K562 (cell line): ENCODE results near the gene SOD1. TPM values are rescaled to one million over a fixed set of nuclear protein-coding genes. Genes with fewer than 3 reads are reported as not detected.

ENCODE experiments used
- ATAC-seq: fragments of 200-7000 bp; cut with Tn5 transposase; 3 replicates; pipeline ENCODE4 v1.9.1; 2020; ENCODE audit warnings: moderate library complexity
- BruUV-seq: library from RNA; stranded (reverse); fragments of 400-500 nt; replicated peaks from 2 replicates; lab custom pipeline; 2021; lab: Mats Ljungman, UMichigan
- CTCF ChIA-PET: fragments of 300-600 bp; formaldehyde crosslinking; extraction: SDS; loops from one replicate; lab custom pipeline; 2021; ENCODE audit warnings: low intra/inter-chr PET ratio; lab: Yijun Ruan, JAX
- POLR2A ChIA-PET: fragments of 300-600, 350-650 bp; sonication (Branson Sonifier 250); formaldehyde crosslinking; extraction: SDS; loops from one replicate; lab custom pipeline; 2021; ENCODE audit warnings: antibody characterized with exemption, inconsistent platforms; lab: Yijun Ruan, JAX
- DNase-seq, 4 experiments: peaks; one replicate each; pipeline versions ENCODE4 v3.0.0 to v3.0.0-alpha.2; 2011 to 2018; ENCODE audit warnings: low spot score in 3 of 4, mixed read lengths in 3 of 4; ENCODE audit errors: extremely low read depth in 1 of 4
- FAIRE-seq: peaks from 2 replicates; lab custom pipeline; 2011; peaks lifted over from hg19 to GRCh38; lab: Jason Lieb, UNC
- H2AFZ ChIP-seq: 2 replicates; pipeline ENCODE4 v1.6.0; 2011; ENCODE audit warnings: low read depth, low read length, control low read depth, inconsistent platforms
- H3K27ac ChIP-seq: fragments of 200-600 bp; 3 replicates; pipeline ENCODE4 v1.8.0; 2011; ENCODE audit warnings: low read depth, mild to moderate bottlenecking, control low read depth, inconsistent platforms, low read length, moderate library complexity, mixed read lengths; ENCODE audit errors: extremely low read depth
- H3K27me3 ChIP-seq, 2 experiments: fragments of 300-600 bp in 1 of 2; 2 replicates in 1 of 2; 3 replicates in 1 of 2; pipeline versions ENCODE4 v1.6.0 to v1.8.0; 2011; ENCODE audit warnings: inconsistent platforms in 2 of 2, low read length in 2 of 2, mild to moderate bottlenecking in 1 of 2, mixed read lengths in 1 of 2, moderate library complexity in 1 of 2; ENCODE audit not compliant: control insufficient read depth in 2 of 2, insufficient read depth in 2 of 2
- H3K36me3 ChIP-seq: fragments of 300-600 bp; 3 replicates; pipeline ENCODE4 v1.8.0; 2011; ENCODE audit warnings: mild to moderate bottlenecking, low read length, inconsistent platforms; ENCODE audit not compliant: control insufficient read depth, insufficient read depth
- H3K4me1 ChIP-seq, 2 experiments: fragments of 200-600 bp in 1 of 2; replicated peaks in 1 of 2; 2 replicates in 1 of 2; 3 replicates in 1 of 2; pipeline versions ENCODE4 v1.5.1 to v1.8.0; 2011; ENCODE audit warnings: inconsistent platforms in 2 of 2, low read length in 2 of 2, mild to moderate bottlenecking in 1 of 2, mixed read lengths in 1 of 2, moderate library complexity in 1 of 2; ENCODE audit not compliant: control insufficient read depth in 2 of 2, insufficient read depth in 2 of 2
- H3K4me2 ChIP-seq: 2 replicates; pipeline ENCODE4 v1.6.1; 2011; ENCODE audit warnings: low read length, control low read depth, inconsistent platforms, mixed read lengths; ENCODE audit not compliant: insufficient read depth
- H3K4me3 ChIP-seq: fragments of 200-600 bp; sonication (generic), shearing (Covaris generic); 2 replicates; pipeline ENCODE4 v1.5.1; 2016; ENCODE audit warnings: control low read depth, inconsistent platforms
- H3K79me2 ChIP-seq: fragments of 200-600 bp; 3 replicates; pipeline ENCODE4 v1.8.0; 2011; ENCODE audit warnings: low read length, inconsistent platforms; ENCODE audit not compliant: control insufficient read depth, insufficient read depth
- H3K9ac ChIP-seq, 2 experiments: 2 replicates each; pipeline versions ENCODE4 v1.6.0 to v1.6.1; 2011; ENCODE audit warnings: low read depth in 2 of 2, low read length in 2 of 2, control low read depth in 1 of 2, inconsistent platforms in 1 of 2, mild to moderate bottlenecking in 1 of 2, mixed read lengths in 1 of 2; ENCODE audit not compliant: insufficient read depth in 1 of 2
- H3K9me1 ChIP-seq: one replicate; pipeline ENCODE4 v1.6.0; 2011; ENCODE audit warnings: inconsistent platforms, mild to moderate bottlenecking, low read length, moderate library complexity; ENCODE audit not compliant: control insufficient read depth, insufficient read depth
- H3K9me3 ChIP-seq: replicated peaks from 2 replicates; pipeline ENCODE4 v1.5.1; 2011; ENCODE audit warnings: low read depth, low read length, inconsistent platforms; ENCODE audit not compliant: control insufficient read depth, insufficient read depth
- H4K20me1 ChIP-seq: replicated peaks from 2 replicates; pipeline ENCODE4 v1.6.1; 2011; ENCODE audit warnings: low read length, inconsistent platforms, mixed read lengths; ENCODE audit not compliant: control insufficient read depth, insufficient read depth
- BRF1 ChIP-seq: IDR thresholded peaks from 3 replicates; pipeline ENCODE4 v1.6.1; 2011; ENCODE audit warnings: borderline replicate concordance, mild to moderate bottlenecking; ENCODE audit not compliant: insufficient read length; ENCODE audit errors: extremely low read depth
- HDAC1 ChIP-seq, 2 experiments: fragments of 450-650 bp; IDR thresholded peaks; 2 replicates each; pipeline ENCODE4 v1.6.1; 2016 to 2017; ENCODE audit warnings: inconsistent platforms in 1 of 2, mild to moderate bottlenecking in 1 of 2, moderate library complexity in 1 of 2
- ILF3 ChIP-seq: fragments of 450-650 bp; IDR thresholded peaks from 2 replicates; pipeline ENCODE4 v1.6.1; 2018; ENCODE audit warnings: antibody characterized with exemption, mild to moderate bottlenecking, moderate library complexity, borderline replicate concordance
- RAD21 ChIP-seq, 2 experiments: fragments of 250-450 bp in 1 of 2; fragments of 450-650 bp in 1 of 2; sonication (Bioruptor Pico) in 1 of 2; formaldehyde crosslinking in 1 of 2; IDR thresholded peaks in 1 of 2; conservative IDR thresholded peaks in 1 of 2; 2 replicates each; pipeline versions ENCODE4 v1.4.0 to v1.8.0; 2020 to 2022; ENCODE audit warnings: mild to moderate bottlenecking in 2 of 2, moderate library complexity in 1 of 2
- WGBS: fragments of 100-300 bp; shearing (Covaris generic); methylation state at CpG from one replicate; pipeline ENCODE4 v1.1.6; 2016; ENCODE audit warnings: low coverage, mixed read lengths; ENCODE audit not compliant: insufficient coverage; ENCODE audit errors: missing lambda C conversion rate; 5-methylcytosine and 5-hydroxymethylcytosine counted together
- in situ Hi-C: fragments of 300-500 bp; cut with MboI; formaldehyde crosslinking; loops from 4 replicates; pipeline ENCODE4 v1.15.0; 2018; ENCODE audit warnings: inconsistent platforms, mixed read lengths
- intact Hi-C: fragments of 100-400 bp; cut with micrococcal nuclease; formaldehyde crosslinking; loops from 2 replicates; pipeline ENCODE4 v1.14.2; 2022
- polyA plus RNA-seq, 8 experiments: library from polyadenylated mRNA; depleted of rRNA in 4 of 8; stranded (reverse) in 5 of 8; unstranded in 3 of 8; fragments of >200 nt; fragmentation: Nextera tagmentation in 2 of 8; fragmentation: Illumina TruSeq in 1 of 8; extraction: Ambion mirVana in 2 of 8; extraction: Trizol in 1 of 8; gene quantifications; 2 replicates each; pipeline versions ENCODE4 v1.2.1 to v1.2.3, GENCODE V29; 2011 to 2014; ENCODE audit warnings: inconsistent platforms in 1 of 8, missing spikeins in 1 of 8
- total RNA-seq, 7 experiments: library from RNA; depleted of rRNA in 6 of 7; stranded (reverse); fragments of >200 nt in 6 of 7; fragmentation: Illumina TruSeq in 2 of 7; extraction: Trizol in 2 of 7; gene quantifications; 2 replicates each; pipeline versions ENCODE4 v1.2.1 to v1.2.3, GENCODE V29; 2011 to 2021; ENCODE audit warnings: low replicate concordance in 1 of 7
- TF ChIP-seq, protein P1 (sequence below), 2 experiments: fragments of 450-650 bp in 1 of 2; IDR thresholded peaks; 2 replicates each; pipeline ENCODE4 v1.6.1; 2011 to 2017; ENCODE audit warnings: low read depth in 2 of 2, antibody characterized with exemption in 1 of 2, borderline replicate concordance in 1 of 2, low read length in 1 of 2, mild to moderate bottlenecking in 1 of 2, mixed read lengths in 1 of 2; ENCODE audit not compliant: control insufficient read depth in 1 of 2
- TF ChIP-seq, protein P2 (sequence below), 3 experiments: IDR thresholded peaks in 2 of 3; conservative IDR thresholded peaks in 1 of 3; 2 replicates each; pipeline ENCODE4 v1.5.1; 2011 to 2012; ENCODE audit warnings: low read length in 3 of 3, mild to moderate bottlenecking in 3 of 3, control low read depth in 2 of 3, improper control_type of control experiment in 1 of 3, inconsistent platforms in 1 of 3, low read depth in 1 of 3, mixed read lengths in 1 of 3, moderate library complexity in 1 of 3; ENCODE audit not compliant: insufficient read depth in 2 of 3
- TF ChIP-seq, protein P3 (sequence below): sonication (generic); formaldehyde crosslinking; IDR thresholded peaks from 2 replicates; pipeline ENCODE4 v1.8.0; 2022; ENCODE audit warnings: missing genetic modification reagents, mild to moderate bottlenecking, borderline replicate concordance

SOD1 gene
- total and polyA plus RNA-seq, 9 of the 15 experiments (the other 6 are each of a cell fraction or from before 2014, with no cell fraction given), result 452 to 1,409 (median 633) TPM

GRCh38 chr21:31623664-31624063 lies 35.8 kb upstream of the SOD1 start:
- Histone ChIP-seq H3K4me3 (no peak overlapping the region), H3K9me1 (no peaks in the 10 kb centered on the region), H3K4me1 (no peaks in the 10 kb centered on the region), H2AFZ (no peak overlapping the region), H3K9me3 (no peaks in the 10 kb centered on the region; the same call in 1 of the 2 replicates), H3K9ac (no peak overlapping the region), H4K20me1 (no peaks in the 10 kb centered on the region), H3K79me2 (no peaks in the 10 kb centered on the region), H3K27ac (no peak overlapping the region), H3K4me2 (no peak overlapping the region), H3K36me3 (no peaks in the 10 kb centered on the region), H3K27me3 (peaks cover 22 to 33% of the 10 kb centered on the region in 2 experiments)
- TF ChIP-seq, protein P1, sequence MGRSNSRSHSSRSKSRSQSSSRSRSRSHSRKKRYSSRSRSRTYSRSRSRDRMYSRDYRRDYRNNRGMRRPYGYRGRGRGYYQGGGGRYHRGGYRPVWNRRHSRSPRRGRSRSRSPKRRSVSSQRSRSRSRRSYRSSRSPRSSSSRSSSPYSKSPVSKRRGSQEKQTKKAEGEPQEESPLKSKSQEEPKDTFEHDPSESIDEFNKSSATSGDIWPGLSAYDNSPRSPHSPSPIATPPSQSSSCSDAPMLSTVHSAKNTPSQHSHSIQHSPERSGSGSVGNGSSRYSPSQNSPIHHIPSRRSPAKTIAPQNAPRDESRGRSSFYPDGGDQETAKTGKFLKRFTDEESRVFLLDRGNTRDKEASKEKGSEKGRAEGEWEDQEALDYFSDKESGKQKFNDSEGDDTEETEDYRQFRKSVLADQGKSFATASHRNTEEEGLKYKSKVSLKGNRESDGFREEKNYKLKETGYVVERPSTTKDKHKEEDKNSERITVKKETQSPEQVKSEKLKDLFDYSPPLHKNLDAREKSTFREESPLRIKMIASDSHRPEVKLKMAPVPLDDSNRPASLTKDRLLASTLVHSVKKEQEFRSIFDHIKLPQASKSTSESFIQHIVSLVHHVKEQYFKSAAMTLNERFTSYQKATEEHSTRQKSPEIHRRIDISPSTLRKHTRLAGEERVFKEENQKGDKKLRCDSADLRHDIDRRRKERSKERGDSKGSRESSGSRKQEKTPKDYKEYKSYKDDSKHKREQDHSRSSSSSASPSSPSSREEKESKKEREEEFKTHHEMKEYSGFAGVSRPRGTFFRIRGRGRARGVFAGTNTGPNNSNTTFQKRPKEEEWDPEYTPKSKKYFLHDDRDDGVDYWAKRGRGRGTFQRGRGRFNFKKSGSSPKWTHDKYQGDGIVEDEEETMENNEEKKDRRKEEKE (IDR thresholded peaks at IDR 0.05; ENCODE audit: borderline replicate concordance in 1 of 2, control insufficient read depth in 1 of 2, low read depth in 2 of 2, low read length in 1 of 2), result no peak
- TF ChIP-seq ILF3, result no peak
- TF ChIP-seq, protein P2, sequence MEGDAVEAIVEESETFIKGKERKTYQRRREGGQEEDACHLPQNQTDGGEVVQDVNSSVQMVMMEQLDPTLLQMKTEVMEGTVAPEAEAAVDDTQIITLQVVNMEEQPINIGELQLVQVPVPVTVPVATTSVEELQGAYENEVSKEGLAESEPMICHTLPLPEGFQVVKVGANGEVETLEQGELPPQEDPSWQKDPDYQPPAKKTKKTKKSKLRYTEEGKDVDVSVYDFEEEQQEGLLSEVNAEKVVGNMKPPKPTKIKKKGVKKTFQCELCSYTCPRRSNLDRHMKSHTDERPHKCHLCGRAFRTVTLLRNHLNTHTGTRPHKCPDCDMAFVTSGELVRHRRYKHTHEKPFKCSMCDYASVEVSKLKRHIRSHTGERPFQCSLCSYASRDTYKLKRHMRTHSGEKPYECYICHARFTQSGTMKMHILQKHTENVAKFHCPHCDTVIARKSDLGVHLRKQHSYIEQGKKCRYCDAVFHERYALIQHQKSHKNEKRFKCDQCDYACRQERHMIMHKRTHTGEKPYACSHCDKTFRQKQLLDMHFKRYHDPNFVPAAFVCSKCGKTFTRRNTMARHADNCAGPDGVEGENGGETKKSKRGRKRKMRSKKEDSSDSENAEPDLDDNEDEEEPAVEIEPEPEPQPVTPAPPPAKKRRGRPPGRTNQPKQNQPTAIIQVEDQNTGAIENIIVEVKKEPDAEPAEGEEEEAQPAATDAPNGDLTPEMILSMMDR (IDR thresholded peaks at IDR 0.05 in 2 of 3, conservative IDR thresholded peaks at IDR 0.05 in 1 of 3; ENCODE audit: insufficient read depth in 2 of 3, low read depth in 1 of 3, low read length in 3 of 3), result peak; percentile 38 to 51 (median 45); a peak in 5 of 6 replicates
- no peak for TF ChIP-seq BRF1
- no peak for TF ChIP-seq HDAC1 (IDR thresholded peaks at IDR 0.05)
- TF ChIP-seq RAD21 (CRISPR knock-in tag; conservative IDR thresholded peaks at IDR 0.05 in 1 of 2, IDR thresholded peaks at IDR 0.05 in 1 of 2), result peak in 1 of 2 experiments; percentile 29; a peak in 1 of 4 replicates
- TF ChIP-seq, protein P3, sequence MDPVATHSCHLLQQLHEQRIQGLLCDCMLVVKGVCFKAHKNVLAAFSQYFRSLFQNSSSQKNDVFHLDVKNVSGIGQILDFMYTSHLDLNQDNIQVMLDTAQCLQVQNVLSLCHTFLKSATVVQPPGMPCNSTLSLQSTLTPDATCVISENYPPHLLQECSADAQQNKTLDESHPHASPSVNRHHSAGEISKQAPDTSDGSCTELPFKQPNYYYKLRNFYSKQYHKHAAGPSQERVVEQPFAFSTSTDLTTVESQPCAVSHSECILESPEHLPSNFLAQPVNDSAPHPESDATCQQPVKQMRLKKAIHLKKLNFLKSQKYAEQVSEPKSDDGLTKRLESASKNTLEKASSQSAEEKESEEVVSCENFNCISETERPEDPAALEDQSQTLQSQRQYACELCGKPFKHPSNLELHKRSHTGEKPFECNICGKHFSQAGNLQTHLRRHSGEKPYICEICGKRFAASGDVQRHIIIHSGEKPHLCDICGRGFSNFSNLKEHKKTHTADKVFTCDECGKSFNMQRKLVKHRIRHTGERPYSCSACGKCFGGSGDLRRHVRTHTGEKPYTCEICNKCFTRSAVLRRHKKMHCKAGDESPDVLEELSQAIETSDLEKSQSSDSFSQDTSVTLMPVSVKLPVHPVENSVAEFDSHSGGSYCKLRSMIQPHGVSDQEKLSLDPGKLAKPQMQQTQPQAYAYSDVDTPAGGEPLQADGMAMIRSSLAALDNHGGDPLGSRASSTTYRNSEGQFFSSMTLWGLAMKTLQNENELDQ, result no peak
- FAIRE-seq, result no peak
- ChIA-PET POLR2A (interaction anchor here (0.6 to 0.7 kb wide), 3 partner anchors 12 to 426 kb away, joined by 3 to 5 read pairs (median 3); no protein-coding TSS in a partner anchor), CTCF (no interaction called here)
- no TSS peak for BruUV-seq
- in situ Hi-C loops (no loop called here), intact Hi-C loops (loop anchor here (10.0 kb wide), 1 partner anchor 241 kb away; no protein-coding TSS in a partner anchor)
- ATAC-seq, result peak; percentile 79
- DNase-seq, result peak; percentile 20 to 49 (median 42)
- 23% methylated on average over 6 of the region's 6 CpGs for WGBS
